IMR-90 (cell line): ENCODE data around the gene ADGRV1. TPM values are rescaled to one million over a fixed set of nuclear protein-coding genes. Genes with fewer than 3 reads are reported as not detected.

ENCODE experiments used
- ATAC-seq: fragments of 200-7000 bp; cut with Tn5 transposase; 2 replicates; pipeline ENCODE4 v1.9.1; 2020; ENCODE audit warnings: low read depth, mild to moderate bottlenecking, moderate library complexity
- BruUV-seq: library from RNA; stranded (reverse); fragments of 400-500 nt; replicated peaks from 2 replicates; lab custom pipeline; 2021; lab: Mats Ljungman, UMichigan
- CTCF ChIA-PET: fragments of 300-600 bp; formaldehyde crosslinking; extraction: SDS; loops from one replicate; lab custom pipeline; 2021; ENCODE audit warnings: antibody characterized with exemption; lab: Yijun Ruan, JAX
- POLR2A ChIA-PET: fragments of 300-600 bp; sonication (Branson Sonifier 250); formaldehyde crosslinking; loops from one replicate; lab custom pipeline; 2022; ENCODE audit warnings: antibody characterized with exemption; ENCODE audit not compliant: unreplicated experiment; lab: Charles Lee
- DNase-seq: peaks from one replicate; pipeline ENCODE4 v3.0.0; 2013
- H2AFZ ChIP-seq: replicated peaks from 2 replicates; pipeline ENCODE3; 2013; ENCODE audit warnings: low read length, mild to moderate bottlenecking; ENCODE audit not compliant: poor library complexity
- H2AK5ac ChIP-seq: 2 replicates; pipeline ENCODE4 v1.6.1; 2013; ENCODE audit warnings: low read depth, low read length, inconsistent platforms
- H2AK9ac ChIP-seq: replicated peaks from 2 replicates; pipeline ENCODE3; 2013; ENCODE audit warnings: mild to moderate bottlenecking, low read depth, low read length, moderate library complexity; ENCODE audit not compliant: poor library complexity
- H2BK120ac ChIP-seq: 2 replicates; pipeline ENCODE4 v1.6.1; 2013; ENCODE audit warnings: low read depth, low read length, inconsistent platforms
- H2BK15ac ChIP-seq: 3 replicates; pipeline ENCODE4 v1.6.1; 2013; ENCODE audit warnings: low read depth, low read length, inconsistent platforms
- H2BK20ac ChIP-seq: 2 replicates; pipeline ENCODE4 v1.6.1; 2013; ENCODE audit warnings: low read depth, mild to moderate bottlenecking, inconsistent platforms, low read length, moderate library complexity
- H2BK5ac ChIP-seq: 2 replicates; pipeline ENCODE4 v1.6.1; 2013; ENCODE audit warnings: mild to moderate bottlenecking, low read depth, low read length, inconsistent platforms; ENCODE audit not compliant: poor library complexity, severe bottlenecking
- H3K14ac ChIP-seq: replicated peaks from 2 replicates; pipeline ENCODE4 v1.6.1; 2013; ENCODE audit warnings: low read depth, low read length, inconsistent platforms
- H3K18ac ChIP-seq: 2 replicates; pipeline ENCODE4 v1.6.1; 2013; ENCODE audit warnings: low read depth, low read length, control low read depth
- H3K23ac ChIP-seq: 2 replicates; pipeline ENCODE4 v1.6.1; 2013; ENCODE audit warnings: low read depth, low read length, inconsistent platforms
- H3K27ac ChIP-seq: 2 replicates; pipeline ENCODE4 v1.5.1; 2013; ENCODE audit warnings: mild to moderate bottlenecking, control low read depth, low read length; ENCODE audit not compliant: insufficient read depth
- H3K27me3 ChIP-seq: 2 replicates; pipeline ENCODE4 v1.6.1; 2013; ENCODE audit warnings: low read length; ENCODE audit not compliant: control insufficient read depth, insufficient read depth
- H3K36me3 ChIP-seq: 2 replicates; pipeline ENCODE4 v1.6.1; 2013; ENCODE audit warnings: low read length, mixed read lengths; ENCODE audit not compliant: control insufficient read depth, insufficient read depth
- H3K4ac ChIP-seq: 2 replicates; pipeline ENCODE4 v1.6.1; 2013; ENCODE audit warnings: low read depth, low read length, inconsistent platforms
- H3K4me1 ChIP-seq: 2 replicates; pipeline ENCODE4 v1.6.1; 2013; ENCODE audit warnings: low read length, mixed read lengths; ENCODE audit not compliant: control insufficient read depth, insufficient read depth
- H3K4me2 ChIP-seq: 2 replicates; pipeline ENCODE4 v1.6.1; 2013; ENCODE audit warnings: low read depth, mild to moderate bottlenecking, control low read depth, low read length, moderate library complexity
- H3K4me3 ChIP-seq: 2 replicates; pipeline ENCODE4 v1.5.1; 2013; ENCODE audit warnings: low read depth, mild to moderate bottlenecking, control low read depth, low read length, moderate library complexity; ENCODE audit not compliant: insufficient read depth
- H3K56ac ChIP-seq: 2 replicates; pipeline ENCODE4 v1.6.1; 2013; ENCODE audit warnings: low read length, inconsistent platforms; ENCODE audit not compliant: insufficient read depth; ENCODE audit errors: extremely low read depth
- H3K79me1 ChIP-seq, 2 experiments: 2 replicates each; pipeline ENCODE4 v1.6.1; 2013; ENCODE audit warnings: low read length in 2 of 2, inconsistent platforms in 1 of 2, low read depth in 1 of 2
- H3K9ac ChIP-seq: 2 replicates; pipeline ENCODE4 v1.6.1; 2013; ENCODE audit warnings: low read depth, low read length, control low read depth
- H3K9me1 ChIP-seq: 2 replicates; pipeline ENCODE4 v1.6.1; 2013; ENCODE audit warnings: low read length, inconsistent platforms; ENCODE audit not compliant: insufficient read depth
- H3K9me3 ChIP-seq: 2 replicates; pipeline ENCODE4 v1.6.1; 2013; ENCODE audit warnings: low read length; ENCODE audit not compliant: control insufficient read depth, insufficient read depth
- H4K20me1 ChIP-seq: 2 replicates; pipeline ENCODE4 v1.6.1; 2013; ENCODE audit warnings: low read length, inconsistent platforms; ENCODE audit not compliant: insufficient read depth
- H4K5ac ChIP-seq: 2 replicates; pipeline ENCODE4 v1.6.1; 2013; ENCODE audit warnings: mild to moderate bottlenecking, low read depth, low read length, control low read depth
- H4K8ac ChIP-seq, 2 experiments: 2 replicates each; pipeline ENCODE4 v1.6.1; 2013; ENCODE audit warnings: low read depth in 2 of 2, low read length in 2 of 2, control low read depth in 1 of 2, inconsistent platforms in 1 of 2
- H4K91ac ChIP-seq: 2 replicates; pipeline ENCODE4 v1.6.1; 2013; ENCODE audit warnings: low read depth, low read length, inconsistent platforms; ENCODE audit not compliant: insufficient read depth
- BHLHE40 ChIP-seq: fragments of 150-350 bp; IDR thresholded peaks from 2 replicates; pipeline ENCODE4 v1.6.1; 2016; ENCODE audit warnings: mild to moderate bottlenecking, low read depth, low read length
- CEBPB ChIP-seq: IDR thresholded peaks from 2 replicates; pipeline ENCODE4 v1.6.1; 2012; ENCODE audit warnings: low read depth, low read length, improper control_type of control experiment
- CHD1 ChIP-seq: IDR thresholded peaks from 2 replicates; pipeline ENCODE4 v1.6.1; 2012; ENCODE audit warnings: low read depth, low read length, improper control_type of control experiment
- CTCF ChIP-seq: conservative IDR thresholded peaks from 2 replicates; pipeline ENCODE4 v1.5.1; 2012; ENCODE audit warnings: mild to moderate bottlenecking, low read depth, low read length, improper control_type of control experiment
- FOS ChIP-seq: fragments of 150-350 bp; IDR thresholded peaks from 2 replicates; pipeline ENCODE4 v1.6.1; 2016; ENCODE audit warnings: low read depth, low read length
- MAFK ChIP-seq: IDR thresholded peaks from 2 replicates; pipeline ENCODE4 v1.6.1; 2012; ENCODE audit warnings: low read depth, low read length, improper control_type of control experiment
- MAZ ChIP-seq: IDR thresholded peaks from 2 replicates; pipeline ENCODE4 v1.6.1; 2012; ENCODE audit warnings: low read depth, mild to moderate bottlenecking, low read length, improper control_type of control experiment, moderate library complexity, borderline replicate concordance
- MXI1 ChIP-seq: IDR thresholded peaks from 2 replicates; pipeline ENCODE4 v1.6.1; 2012; ENCODE audit warnings: low read depth, mild to moderate bottlenecking, low read length, moderate library complexity, borderline replicate concordance
- RAD21 ChIP-seq: IDR thresholded peaks from 2 replicates; pipeline ENCODE4 v1.6.1; 2012; ENCODE audit warnings: low read length, improper control_type of control experiment
- RCOR1 ChIP-seq: IDR thresholded peaks from 2 replicates; pipeline ENCODE4 v1.6.1; 2012; ENCODE audit warnings: mild to moderate bottlenecking, low read length, improper control_type of control experiment; ENCODE audit not compliant: insufficient replicate concordance
- RFX5 ChIP-seq: IDR thresholded peaks from 2 replicates; pipeline ENCODE4 v1.8.0; 2012; ENCODE audit warnings: low read depth, mild to moderate bottlenecking, low read length, moderate library complexity
- dilution Hi-C: fragments of 300-500 bp; cut with HindIII; formaldehyde crosslinking; loops from one replicate; pipeline ENCODE4 v1.14.3; 2018; ENCODE audit warnings: low sequenced_read_pairs; ENCODE audit not compliant: unreplicated experiment
- in situ Hi-C: fragments of 300-500 bp; cut with MboI; formaldehyde crosslinking; loops from 3 replicates; pipeline ENCODE4 v1.14.3; 2019; ENCODE audit warnings: low sequenced_read_pairs, inconsistent platforms, mixed read lengths
- intact Hi-C: fragments of 100-400 bp; cut with micrococcal nuclease; formaldehyde crosslinking; loops from 2 replicates; pipeline ENCODE4 v1.10.0; 2022
- polyA plus RNA-seq, 3 experiments: library from polyadenylated mRNA; depleted of rRNA; stranded (reverse); fragments of >200 nt; gene quantifications; 2 replicates each; pipeline ENCODE4 v1.2.3, GENCODE V29; 2012; ENCODE audit warnings: low replicate concordance in 1 of 3
- total RNA-seq: library from RNA; depleted of rRNA; stranded (reverse); fragments of >200 nt; gene quantifications from 2 replicates; pipeline ENCODE4 v1.2.3, GENCODE V29; 2012
- TF ChIP-seq, protein P1 (sequence below): fragments of 150-350 bp; IDR thresholded peaks from 2 replicates; pipeline ENCODE4 v1.6.1; 2017; ENCODE audit warnings: mild to moderate bottlenecking, antibody characterized with exemption, low read length, low read depth
- TF ChIP-seq, protein P2 (sequence below): fragments of 150-350 bp; IDR thresholded peaks from 2 replicates; pipeline ENCODE4 v1.6.1; 2016; ENCODE audit warnings: low read depth, mild to moderate bottlenecking, low read length, moderate library complexity, borderline replicate concordance

ADGRV1 gene
- total and polyA plus RNA-seq, 2 of the 4 experiments (the other 2 are of a cell fraction), result under 0.01 TPM; not detected in 1

- TF ChIP-seq FOS, result no peak
- TF ChIP-seq CTCF, result no peak
- TF ChIP-seq BHLHE40, result no peak
- TF ChIP-seq, protein P1, sequence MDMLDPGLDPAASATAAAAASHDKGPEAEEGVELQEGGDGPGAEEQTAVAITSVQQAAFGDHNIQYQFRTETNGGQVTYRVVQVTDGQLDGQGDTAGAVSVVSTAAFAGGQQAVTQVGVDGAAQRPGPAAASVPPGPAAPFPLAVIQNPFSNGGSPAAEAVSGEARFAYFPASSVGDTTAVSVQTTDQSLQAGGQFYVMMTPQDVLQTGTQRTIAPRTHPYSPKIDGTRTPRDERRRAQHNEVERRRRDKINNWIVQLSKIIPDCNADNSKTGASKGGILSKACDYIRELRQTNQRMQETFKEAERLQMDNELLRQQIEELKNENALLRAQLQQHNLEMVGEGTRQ, result no peak
- no peak for TF ChIP-seq MAZ
- TF ChIP-seq MAFK, result no peak
- no peak for TF ChIP-seq RCOR1
- TF ChIP-seq CEBPB, result no peak
- no peak for TF ChIP-seq CHD1
- TF ChIP-seq RAD21, result no peak
- TF ChIP-seq RFX5, result no peak
- TF ChIP-seq, protein P2, sequence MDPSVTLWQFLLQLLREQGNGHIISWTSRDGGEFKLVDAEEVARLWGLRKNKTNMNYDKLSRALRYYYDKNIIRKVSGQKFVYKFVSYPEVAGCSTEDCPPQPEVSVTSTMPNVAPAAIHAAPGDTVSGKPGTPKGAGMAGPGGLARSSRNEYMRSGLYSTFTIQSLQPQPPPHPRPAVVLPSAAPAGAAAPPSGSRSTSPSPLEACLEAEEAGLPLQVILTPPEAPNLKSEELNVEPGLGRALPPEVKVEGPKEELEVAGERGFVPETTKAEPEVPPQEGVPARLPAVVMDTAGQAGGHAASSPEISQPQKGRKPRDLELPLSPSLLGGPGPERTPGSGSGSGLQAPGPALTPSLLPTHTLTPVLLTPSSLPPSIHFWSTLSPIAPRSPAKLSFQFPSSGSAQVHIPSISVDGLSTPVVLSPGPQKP, result no peak
- TF ChIP-seq MXI1, result no peak
Measured at GRCh38 chr5:90957906-90958305, 399.3 kb downstream of the ADGRV1 start.

More at GRCh38 chr5:90957906-90958305, 399.3 kb downstream of the ADGRV1 start:
- in situ Hi-C loops (no loop called here), dilution Hi-C loops (no loop called here), intact Hi-C loops (no loop called here)
- H2BK15ac ChIP-seq, result no peak overlapping the region
- no TSS peak for BruUV-seq
- H2AFZ ChIP-seq, result no peak overlapping the region
- no peak overlapping the region for H3K4me3 ChIP-seq
- H3K9me1 ChIP-seq, result no peaks in the 10 kb centered on the region
- no peak overlapping the region for H2AK5ac ChIP-seq
- no peak overlapping the region for H2AK9ac ChIP-seq
- no peaks in the 10 kb centered on the region for H3K4me1 ChIP-seq
- ChIA-PET CTCF (interaction anchor here (0.6 kb wide), 1 partner anchor 43 kb away, joined by 4 read pairs; no protein-coding TSS in a partner anchor), POLR2A (no interaction called here)
- H3K9ac ChIP-seq, result no peak overlapping the region
- H3K18ac ChIP-seq, result no peak overlapping the region
- no peak overlapping the region for H3K23ac ChIP-seq
- no peak overlapping the region for H3K14ac ChIP-seq
- ATAC-seq, result no peak
- H2BK120ac ChIP-seq, result no peak overlapping the region
- H3K27ac ChIP-seq, result no peak overlapping the region
- no peak overlapping the region for H4K91ac ChIP-seq
- no peaks in the 10 kb centered on the region for H3K36me3 ChIP-seq
- no peaks in the 10 kb centered on the region for H3K79me1 ChIP-seq
- no peak overlapping the region for H4K5ac ChIP-seq
- no peak overlapping the region for H2BK20ac ChIP-seq
- no peak overlapping the region for H3K4me2 ChIP-seq
- H3K9me3 ChIP-seq, result 0 out of 2 replicates have a peak, but pooled peaks cover 1% of the 10 kb centered on the region
- no peak for DNase-seq
- no peaks in the 10 kb centered on the region for H3K27me3 ChIP-seq
- no peak overlapping the region for H3K4ac ChIP-seq
- H4K8ac ChIP-seq, result no peak overlapping the region
- H2BK5ac ChIP-seq, result no peak overlapping the region
- no peak overlapping the region for H3K56ac ChIP-seq
- H4K20me1 ChIP-seq, result no peaks in the 10 kb centered on the region
